Osteocyte (in vitro differentiated cells): ENCODE data around the gene FAM81B. TPM values are rescaled to one million over a fixed set of nuclear protein-coding genes. Genes with fewer than 3 reads are reported as not detected.

Source experiments
- DNase-seq: peaks from one replicate; pipeline ENCODE4 v3.0.0; 2021; ENCODE audit warnings: mixed read lengths; ENCODE audit not compliant: unreplicated experiment; ENCODE audit errors: extremely low spot score
- H3K27ac Mint-ChIP-seq: one replicate; pipeline ENCODE4 v1.8.0; 2021; ENCODE audit warnings: mild to moderate bottlenecking, mixed read lengths; ENCODE audit not compliant: unreplicated experiment
- H3K27me3 Mint-ChIP-seq: one replicate; pipeline ENCODE4 v1.8.0; 2021; ENCODE audit warnings: mixed read lengths; ENCODE audit not compliant: unreplicated experiment
- H3K36me3 Mint-ChIP-seq: one replicate; pipeline ENCODE4 v1.8.0; 2021; ENCODE audit warnings: mixed read lengths; ENCODE audit not compliant: unreplicated experiment
- H3K4me1 Mint-ChIP-seq: one replicate; pipeline ENCODE4 v1.8.0; 2021; ENCODE audit warnings: mixed read lengths; ENCODE audit not compliant: unreplicated experiment
- H3K4me3 Mint-ChIP-seq: one replicate; pipeline ENCODE4 v1.8.0; 2021; ENCODE audit warnings: mild to moderate bottlenecking, moderate library complexity, mixed read lengths; ENCODE audit not compliant: unreplicated experiment
- H3K9me3 Mint-ChIP-seq: one replicate; pipeline ENCODE4 v1.8.0; 2021; ENCODE audit warnings: mixed read lengths; ENCODE audit not compliant: unreplicated experiment
- total RNA-seq: library from RNA; stranded (reverse); gene quantifications from 2 replicates; pipeline ENCODE4 v1.2.1, GENCODE V29; 2021
- TF ChIP-seq, protein P1 (sequence below): fragments of 200-600 bp; sonication (generic); IDR thresholded peaks from 2 replicates; pipeline ENCODE4 v1.5.0; 2021; ENCODE audit warnings: antibody characterized with exemption, mild to moderate bottlenecking, moderate library complexity

Gene FAM81B
- total RNA-seq, 1 donor from 2014 or later: not detected

GRCh38 chr5:95374061-95374460, 17.1 kb upstream of the FAM81B start:
- Mint-ChIP-seq H3K9me3 (no peaks in the 10 kb centered on the region), H3K36me3 (no peaks in the 10 kb centered on the region), H3K4me3 (no peak overlapping the region), H3K27me3 (peaks cover 25% of the 10 kb centered on the region), H3K27ac (no peak overlapping the region), H3K4me1 (no peaks in the 10 kb centered on the region)
- TF ChIP-seq, protein P1, sequence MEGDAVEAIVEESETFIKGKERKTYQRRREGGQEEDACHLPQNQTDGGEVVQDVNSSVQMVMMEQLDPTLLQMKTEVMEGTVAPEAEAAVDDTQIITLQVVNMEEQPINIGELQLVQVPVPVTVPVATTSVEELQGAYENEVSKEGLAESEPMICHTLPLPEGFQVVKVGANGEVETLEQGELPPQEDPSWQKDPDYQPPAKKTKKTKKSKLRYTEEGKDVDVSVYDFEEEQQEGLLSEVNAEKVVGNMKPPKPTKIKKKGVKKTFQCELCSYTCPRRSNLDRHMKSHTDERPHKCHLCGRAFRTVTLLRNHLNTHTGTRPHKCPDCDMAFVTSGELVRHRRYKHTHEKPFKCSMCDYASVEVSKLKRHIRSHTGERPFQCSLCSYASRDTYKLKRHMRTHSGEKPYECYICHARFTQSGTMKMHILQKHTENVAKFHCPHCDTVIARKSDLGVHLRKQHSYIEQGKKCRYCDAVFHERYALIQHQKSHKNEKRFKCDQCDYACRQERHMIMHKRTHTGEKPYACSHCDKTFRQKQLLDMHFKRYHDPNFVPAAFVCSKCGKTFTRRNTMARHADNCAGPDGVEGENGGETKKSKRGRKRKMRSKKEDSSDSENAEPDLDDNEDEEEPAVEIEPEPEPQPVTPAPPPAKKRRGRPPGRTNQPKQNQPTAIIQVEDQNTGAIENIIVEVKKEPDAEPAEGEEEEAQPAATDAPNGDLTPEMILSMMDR: no peak
- DNase-seq: no peak

DNA sequence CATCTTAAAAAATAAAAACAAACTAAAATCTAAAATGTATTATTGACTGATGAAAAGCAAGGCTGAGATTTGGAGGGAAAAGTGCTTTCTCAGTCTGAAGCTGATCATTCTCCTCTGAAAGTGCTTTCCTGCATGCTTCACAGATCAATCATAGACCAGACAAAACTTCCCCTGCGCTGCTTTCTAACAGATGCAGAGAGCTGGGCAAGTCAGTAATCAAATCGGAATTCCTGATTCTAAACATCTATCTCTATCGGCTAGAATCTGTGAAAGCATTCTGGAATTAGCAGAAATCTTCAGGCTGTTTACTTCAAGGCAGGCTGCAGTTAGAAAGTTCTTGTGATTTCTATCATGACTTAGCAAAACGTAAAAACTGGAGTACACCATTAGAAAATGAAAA, 15.6 kb upstream of the FAM81B start:
- DNase-seq: no peak
- Mint-ChIP-seq H3K27ac (no peak overlapping the region), H3K9me3 (peaks cover 10% of the 10 kb centered on the region), H3K4me1 (no peaks in the 10 kb centered on the region), H3K36me3 (no peaks in the 10 kb centered on the region), H3K27me3 (peaks cover 17% of the 10 kb centered on the region), H3K4me3 (no peak overlapping the region)
- TF ChIP-seq, protein P1: no peak

GRCh38 chr5:95379133-95379532, 12.0 kb upstream of the FAM81B start:
- TF ChIP-seq, protein P1: no peak
- Mint-ChIP-seq H3K4me3 (no peak overlapping the region), H3K27me3 (peaks cover 4% of the 10 kb centered on the region), H3K36me3 (no peaks in the 10 kb centered on the region), H3K9me3 (peaks cover 10% of the 10 kb centered on the region), H3K4me1 (no peaks in the 10 kb centered on the region), H3K27ac (no peak overlapping the region)
- no peak for DNase-seq

- Mint-ChIP-seq H3K4me1 (no peaks in the 10 kb centered on the region), H3K27ac (no peak overlapping the region)
- TF ChIP-seq, protein P1: no peak
These were observed 11.0 kb upstream of the FAM81B start for GRCh38 chr5:95380103-95380628.

GRCh38 chr5:95382801-95383200, 8.4 kb upstream of the FAM81B start:
- DNase-seq: no peak
- H3K4me1 Mint-ChIP-seq: no peaks in the 10 kb centered on the region
- H3K27me3 Mint-ChIP-seq: peaks cover 7% of the 10 kb centered on the region
- H3K9me3 Mint-ChIP-seq: peaks cover 10% of the 10 kb centered on the region
- TF ChIP-seq, protein P1: no peak
- H3K27ac Mint-ChIP-seq: no peak overlapping the region
- no peaks in the 10 kb centered on the region for H3K36me3 Mint-ChIP-seq
- no peak overlapping the region for H3K4me3 Mint-ChIP-seq

More at GRCh38 chr5:95380103-95380628, 11.0 kb upstream of the FAM81B start:
- DNase-seq: no peak
- H3K27me3 Mint-ChIP-seq: peaks cover 4% of the 10 kb centered on the region
- H3K36me3 Mint-ChIP-seq: no peaks in the 10 kb centered on the region
- H3K4me3 Mint-ChIP-seq: no peak overlapping the region
- H3K9me3 Mint-ChIP-seq: peaks cover 10% of the 10 kb centered on the region
